Mammary epithelial cell (primary cell): ENCODE measurements around the gene HMCN2.
"Not testable (repeated sequence)": the region's sequence is repeated elsewhere in the genome, so short reads cannot be mapped to it uniquely, and the experiment has no call there.

Experiments used
- EZH2 ChIP-seq: IDR thresholded peaks from 2 replicates; pipeline ENCODE4 v1.6.1; 2012; ENCODE audit warnings: low read length, inconsistent platforms, borderline replicate concordance
- TF ChIP-seq, protein P1 (sequence below), 2 donors: IDR thresholded peaks in 1 of 2; conservative IDR thresholded peaks in 1 of 2; 2 replicates each; pipeline ENCODE4 v1.5.1; 2011 to 2012; ENCODE audit warnings: inconsistent platforms in 2 of 2, low read length in 2 of 2, mild to moderate bottlenecking in 2 of 2, control low read depth in 1 of 2, low read depth in 1 of 2; ENCODE audit not compliant: insufficient read depth in 1 of 2; ENCODE audit errors: extremely low read depth in 1 of 2

DNA sequence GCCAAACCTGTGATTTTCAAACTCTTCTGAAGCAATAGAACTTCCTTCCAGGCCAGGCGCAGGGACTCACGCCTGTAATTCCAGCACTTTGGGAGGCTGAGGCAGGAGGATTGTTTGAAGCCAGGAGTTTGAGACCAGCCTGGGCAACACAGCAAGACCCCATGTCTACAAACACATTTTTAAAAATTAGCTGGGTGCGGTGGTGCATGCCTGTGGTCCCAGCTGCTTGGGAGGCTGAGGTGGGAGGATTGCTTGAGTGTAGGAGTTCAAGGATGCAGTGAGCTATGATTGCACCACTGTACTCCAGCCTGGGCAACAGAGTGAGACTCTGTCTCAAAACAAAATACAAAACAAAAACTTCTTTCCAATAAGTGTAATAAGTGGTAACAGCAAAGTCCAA is 136.2 kb downstream of the HMCN2 start:
- TF ChIP-seq, protein P1, sequence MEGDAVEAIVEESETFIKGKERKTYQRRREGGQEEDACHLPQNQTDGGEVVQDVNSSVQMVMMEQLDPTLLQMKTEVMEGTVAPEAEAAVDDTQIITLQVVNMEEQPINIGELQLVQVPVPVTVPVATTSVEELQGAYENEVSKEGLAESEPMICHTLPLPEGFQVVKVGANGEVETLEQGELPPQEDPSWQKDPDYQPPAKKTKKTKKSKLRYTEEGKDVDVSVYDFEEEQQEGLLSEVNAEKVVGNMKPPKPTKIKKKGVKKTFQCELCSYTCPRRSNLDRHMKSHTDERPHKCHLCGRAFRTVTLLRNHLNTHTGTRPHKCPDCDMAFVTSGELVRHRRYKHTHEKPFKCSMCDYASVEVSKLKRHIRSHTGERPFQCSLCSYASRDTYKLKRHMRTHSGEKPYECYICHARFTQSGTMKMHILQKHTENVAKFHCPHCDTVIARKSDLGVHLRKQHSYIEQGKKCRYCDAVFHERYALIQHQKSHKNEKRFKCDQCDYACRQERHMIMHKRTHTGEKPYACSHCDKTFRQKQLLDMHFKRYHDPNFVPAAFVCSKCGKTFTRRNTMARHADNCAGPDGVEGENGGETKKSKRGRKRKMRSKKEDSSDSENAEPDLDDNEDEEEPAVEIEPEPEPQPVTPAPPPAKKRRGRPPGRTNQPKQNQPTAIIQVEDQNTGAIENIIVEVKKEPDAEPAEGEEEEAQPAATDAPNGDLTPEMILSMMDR (conservative IDR thresholded peaks at IDR 0.05 in 1 of 2, IDR thresholded peaks at IDR 0.05 in 1 of 2; ENCODE audit: extremely low read depth in 1 of 2, insufficient read depth in 1 of 2, low read depth in 1 of 2, low read length in 2 of 2) = not testable (repeated sequence)
- TF ChIP-seq EZH2 = not testable (repeated sequence)
